ENCODE data around the gene SPAG6.

The SPAG6 gene

GRCh38 chr10:22329150-22329549 lies 16.1 kb upstream of the SPAG6 start:
- no peak for TF ChIP-seq CTCF (IDR thresholded peaks at IDR 0.05; ENCODE audit: low read length, missing control alignments)
- no peak for DNase-seq (ENCODE audit: low read depth)
- no peak overlapping the region for H3K4me3 ChIP-seq (replicated peaks; ENCODE audit: low read depth, low read length)

GRCh38 chr10:22332116-22332692 lies 13.1 kb upstream of the SPAG6 start:
- no peak overlapping the region for H3K4me3 ChIP-seq (replicated peaks; ENCODE audit: low read depth, low read length)
- no peak for TF ChIP-seq CTCF (IDR thresholded peaks at IDR 0.05; ENCODE audit: low read length, missing control alignments)
- no peak for DNase-seq (ENCODE audit: low read depth)

- no peak for TF ChIP-seq CTCF (IDR thresholded peaks at IDR 0.05; ENCODE audit: low read length, missing control alignments)
- no peak overlapping the region for H3K4me3 ChIP-seq (replicated peaks; ENCODE audit: low read depth, low read length)
- DNase-seq (ENCODE audit: low read depth), result no peak
Measured at GRCh38 chr10:22333167-22333974, 11.9 kb upstream of the SPAG6 start.

GRCh38 chr10:22333975-22334282 lies 11.4 kb upstream of the SPAG6 start:
- TF ChIP-seq CTCF (IDR thresholded peaks at IDR 0.05; ENCODE audit: low read length, missing control alignments), result no peak
- H3K4me3 ChIP-seq (replicated peaks; ENCODE audit: low read depth, low read length), result no peak overlapping the region
- no peak for DNase-seq (ENCODE audit: low read depth)

GRCh38 chr10:22334414-22335172 lies 10.7 kb upstream of the SPAG6 start:
- no peak for DNase-seq (ENCODE audit: low read depth)
- H3K4me3 ChIP-seq (replicated peaks; ENCODE audit: low read depth, low read length), result peak overlapping the region; percentile 50
- TF ChIP-seq CTCF (IDR thresholded peaks at IDR 0.05; ENCODE audit: low read length, missing control alignments), result no peak

GRCh38 chr10:22335173-22335933 lies 9.9 kb upstream of the SPAG6 start:
- H3K4me3 ChIP-seq (replicated peaks; ENCODE audit: low read depth, low read length), result peak overlapping the region; percentile 50
- TF ChIP-seq CTCF (IDR thresholded peaks at IDR 0.05; ENCODE audit: low read length, missing control alignments), result no peak
- peak; percentile 70 for DNase-seq (ENCODE audit: low read depth)

Measured in fibroblast of pulmonary artery (primary cell).